Mucosa of rectum (tissue), 2 donors: Measurements from ENCODE around the gene MSI1.

Experiments
- H3K27ac ChIP-seq, 2 donors: one replicate each; pipeline ENCODE4 v1.7.0; 2013; ENCODE audit warnings: inconsistent platforms in 2 of 2, low read depth in 2 of 2, low read length in 2 of 2
- H3K27me3 ChIP-seq, 2 donors: one replicate each; pipeline ENCODE4 v1.7.0; 2013; ENCODE audit warnings: low read length in 2 of 2; ENCODE audit not compliant: control insufficient read depth in 2 of 2, insufficient read depth in 2 of 2
- H3K36me3 ChIP-seq, 2 donors: one replicate each; pipeline ENCODE4 v1.7.0; 2013; ENCODE audit warnings: low read length in 2 of 2; ENCODE audit not compliant: control insufficient read depth in 2 of 2, insufficient read depth in 2 of 2
- H3K4me1 ChIP-seq, 2 donors: one replicate each; pipeline ENCODE4 v1.7.0; 2013; ENCODE audit warnings: low read length in 2 of 2, mild to moderate bottlenecking in 1 of 2; ENCODE audit not compliant: control insufficient read depth in 2 of 2, insufficient read depth in 2 of 2
- H3K4me3 ChIP-seq, 2 donors: one replicate each; pipeline ENCODE4 v1.7.0; 2013; ENCODE audit warnings: low read length in 2 of 2
- H3K9ac ChIP-seq, 2 donors: one replicate each; pipeline ENCODE4 v1.7.0; 2013; ENCODE audit warnings: low read length in 2 of 2, low read depth in 1 of 2, mild to moderate bottlenecking in 1 of 2
- H3K9me3 ChIP-seq, 2 donors: one replicate each; pipeline ENCODE4 v1.7.0; 2013; ENCODE audit warnings: low read length in 2 of 2; ENCODE audit not compliant: control insufficient read depth in 2 of 2
- donor health status: healthy.
- donor health status: Normal muscosa, but diverticular disease.

MSI1 gene

GRCh38 chr12:120327593-120327992, 41.4 kb downstream of the MSI1 start, which contains the start of gene PLA2G1B:
Gene PLA2G1B (minus strand): TSS chr12:120327779. CDS start chr12:120327753, 26 bp downstream.
- Histone ChIP-seq H3K9me3 (no peaks in the 10 kb centered on the region), H3K4me1 (peaks cover 0 to 4% of the 10 kb centered on the region in 2 donors), H3K27me3 (no peaks in the 10 kb centered on the region), H3K9ac (no peak within 1 kb of the TSS), H3K36me3 (no peaks in the 10 kb centered on the region), H3K27ac (no peak within 1 kb of the TSS), H3K4me3 (no peak within 1 kb of the TSS)

GRCh38 chr12:120324841-120325417, 44.0 kb downstream of the MSI1 start:
- H3K27me3 ChIP-seq = no peaks in the 10 kb centered on the region
- no peaks in the 10 kb centered on the region for H3K36me3 ChIP-seq
- H3K4me1 ChIP-seq = peaks cover 12 to 19% of the 10 kb centered on the region in 2 donors
- no peak overlapping the region for H3K9ac ChIP-seq
- no peak overlapping the region for H3K4me3 ChIP-seq
- no peak overlapping the region for H3K27ac ChIP-seq
- no peaks in the 10 kb centered on the region for H3K9me3 ChIP-seq

- Histone ChIP-seq H3K27me3 (no peaks in the 10 kb centered on the region), H3K27ac (no peak overlapping the region), H3K4me1 (peaks cover 12 to 19% of the 10 kb centered on the region in 2 donors), H3K4me3 (no peak overlapping the region), H3K9ac (no peak overlapping the region), H3K9me3 (no peaks in the 10 kb centered on the region), H3K36me3 (no peaks in the 10 kb centered on the region)
These were observed 45.2 kb downstream of the MSI1 start for GRCh38 chr12:120323772-120324171.

- no peaks in the 10 kb centered on the region for H3K36me3 ChIP-seq
- peak overlapping the region; percentile 14 to 33 for H3K4me3 ChIP-seq
- peak overlapping the region; percentile 24 to 79 for H3K27ac ChIP-seq
- H3K9ac ChIP-seq = peak overlapping the region in 1 of 2 donors; percentile 35
- H3K27me3 ChIP-seq = no peaks in the 10 kb centered on the region
- H3K4me1 ChIP-seq = peaks cover 18 to 24% of the 10 kb centered on the region in 2 donors
- H3K9me3 ChIP-seq = no peaks in the 10 kb centered on the region
These were observed 47.4 kb downstream of the MSI1 start for GRCh38 chr12:120321382-120322202.

GRCh38 chr12:120317224-120318105, 51.5 kb downstream of the MSI1 start:
- no peaks in the 10 kb centered on the region for H3K27me3 ChIP-seq
- H3K36me3 ChIP-seq = no peaks in the 10 kb centered on the region
- H3K27ac ChIP-seq = peak overlapping the region; percentile 85 to 89
- H3K4me3 ChIP-seq = peak overlapping the region; percentile 84 to 93
- H3K9ac ChIP-seq = peak overlapping the region; percentile 88 to 92
- H3K4me1 ChIP-seq = peaks cover 18 to 20% of the 10 kb centered on the region in 2 donors
- no peaks in the 10 kb centered on the region for H3K9me3 ChIP-seq

GRCh38 chr12:120316798-120317223, 52.2 kb downstream of the MSI1 start:
- no peaks in the 10 kb centered on the region for H3K27me3 ChIP-seq
- H3K36me3 ChIP-seq = no peaks in the 10 kb centered on the region
- peak overlapping the region; percentile 88 to 92 for H3K9ac ChIP-seq
- H3K4me3 ChIP-seq = peak overlapping the region; percentile 84 to 93
- H3K27ac ChIP-seq = peak overlapping the region; percentile 85 to 89
- H3K9me3 ChIP-seq = no peaks in the 10 kb centered on the region
- H3K4me1 ChIP-seq = peaks cover 13 to 15% of the 10 kb centered on the region in 2 donors

- H3K4me1 ChIP-seq = peaks cover 6 to 7% of the 10 kb centered on the region in 2 donors
- H3K9ac ChIP-seq = no peak overlapping the region
- H3K27ac ChIP-seq = no peak overlapping the region
- H3K36me3 ChIP-seq = no peaks in the 10 kb centered on the region
- H3K27me3 ChIP-seq = no peaks in the 10 kb centered on the region
- H3K4me3 ChIP-seq = no peak overlapping the region
- H3K9me3 ChIP-seq = no peaks in the 10 kb centered on the region
These were observed 54.7 kb downstream of the MSI1 start for GRCh38 chr12:120314220-120314619.

GRCh38 chr12:120301962-120302815, 66.8 kb downstream of the MSI1 start, which contains the start of gene SIRT4:
Gene SIRT4 (plus strand): TSS chr12:120302321. CDS start chr12:120303562, 1,241 bp downstream.
- H3K9ac ChIP-seq = peak within 1 kb of the TSS; percentile 34 to 94
- H3K4me3 ChIP-seq = peak within 1 kb of the TSS; percentile 63 to 91
- H3K27ac ChIP-seq = peak within 1 kb of the TSS; percentile 27 to 59
- H3K4me1 ChIP-seq = no peaks in the 10 kb centered on the region
- no peaks in the 10 kb centered on the region for H3K36me3 ChIP-seq
- no peaks in the 10 kb centered on the region for H3K9me3 ChIP-seq
- no peaks in the 10 kb centered on the region for H3K27me3 ChIP-seq
